HL-60 (cell line): ENCODE results near the gene ANO1.

Source experiments
- POLR2AphosphoS5 ChIP-seq: IDR thresholded peaks from 2 replicates; pipeline ENCODE4 v1.6.1; 2012; ENCODE audit warnings: low read depth
- TF ChIP-seq, protein P1 (sequence below): IDR thresholded peaks from one replicate; pipeline ENCODE4 v1.5.1; 2011; ENCODE audit warnings: low read length, control low read depth, inconsistent platforms; ENCODE audit not compliant: insufficient read depth

DNA sequence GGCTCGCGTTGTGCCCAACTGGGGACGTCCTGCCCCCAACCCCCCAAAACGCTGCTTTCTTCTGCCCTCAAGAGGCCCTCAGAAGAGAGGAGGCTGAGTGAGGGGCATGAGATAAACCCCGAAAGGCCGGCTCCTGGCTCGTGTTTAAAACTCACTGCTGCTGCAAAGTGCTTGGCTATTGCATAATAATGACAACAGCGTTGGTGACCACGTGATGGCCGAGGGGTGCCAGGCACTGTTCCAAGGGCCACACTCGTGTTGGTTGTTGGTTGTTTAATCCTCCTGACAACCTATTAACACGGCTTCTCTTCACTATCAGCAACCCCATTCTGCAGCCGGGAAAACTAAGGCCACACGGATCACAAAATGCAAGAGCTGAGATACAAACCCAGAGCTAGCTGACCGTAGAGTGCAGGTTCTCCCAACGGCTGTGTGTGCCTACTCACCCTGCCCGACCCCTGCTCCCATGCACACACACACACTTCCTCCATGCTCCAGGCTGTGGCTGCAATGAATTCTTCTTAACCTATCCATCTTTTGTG lies 51.0 kb downstream of the ANO1 start:
- TF ChIP-seq, protein P1, sequence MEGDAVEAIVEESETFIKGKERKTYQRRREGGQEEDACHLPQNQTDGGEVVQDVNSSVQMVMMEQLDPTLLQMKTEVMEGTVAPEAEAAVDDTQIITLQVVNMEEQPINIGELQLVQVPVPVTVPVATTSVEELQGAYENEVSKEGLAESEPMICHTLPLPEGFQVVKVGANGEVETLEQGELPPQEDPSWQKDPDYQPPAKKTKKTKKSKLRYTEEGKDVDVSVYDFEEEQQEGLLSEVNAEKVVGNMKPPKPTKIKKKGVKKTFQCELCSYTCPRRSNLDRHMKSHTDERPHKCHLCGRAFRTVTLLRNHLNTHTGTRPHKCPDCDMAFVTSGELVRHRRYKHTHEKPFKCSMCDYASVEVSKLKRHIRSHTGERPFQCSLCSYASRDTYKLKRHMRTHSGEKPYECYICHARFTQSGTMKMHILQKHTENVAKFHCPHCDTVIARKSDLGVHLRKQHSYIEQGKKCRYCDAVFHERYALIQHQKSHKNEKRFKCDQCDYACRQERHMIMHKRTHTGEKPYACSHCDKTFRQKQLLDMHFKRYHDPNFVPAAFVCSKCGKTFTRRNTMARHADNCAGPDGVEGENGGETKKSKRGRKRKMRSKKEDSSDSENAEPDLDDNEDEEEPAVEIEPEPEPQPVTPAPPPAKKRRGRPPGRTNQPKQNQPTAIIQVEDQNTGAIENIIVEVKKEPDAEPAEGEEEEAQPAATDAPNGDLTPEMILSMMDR = no peak
- TF ChIP-seq POLR2AphosphoS5 = no peak
